GM10248 (cell line): Measurements from ENCODE around the gene MAD1L1.

Source experiments
- CTCF ChIA-PET: fragments of 300-600 bp; sonication (Branson Sonifier 250); formaldehyde crosslinking; extraction: SDS; loops from one replicate; lab custom pipeline; 2021; ENCODE audit warnings: antibody characterized with exemption; lab: Yijun Ruan, JAX
- POLR2A ChIA-PET: fragments of 350-650 bp; sonication (Branson Sonifier 250); formaldehyde crosslinking; extraction: SDS; loops from one replicate; lab custom pipeline; 2020; ENCODE audit warnings: antibody characterized with exemption; lab: Yijun Ruan, JAX
- DNase-seq: peaks from one replicate; pipeline ENCODE4 v3.0.0; 2012; ENCODE audit errors: extremely low spot score
- CTCF ChIP-seq: IDR thresholded peaks from 2 replicates; pipeline ENCODE4 v1.5.1; 2012; ENCODE audit warnings: mild to moderate bottlenecking, low read depth; ENCODE audit errors: extremely low read depth, missing control alignments, control extremely low read depth

MAD1L1 gene

GRCh38 chr7:2084331-2084730 lies 148.4 kb downstream of the MAD1L1 start:
- ChIA-PET CTCF (no interaction called here), POLR2A (no interaction called here)
- TF ChIP-seq CTCF = no peak
- DNase-seq = no peak

GRCh38 chr7:2083362-2083761 lies 149.4 kb downstream of the MAD1L1 start:
- ChIA-PET POLR2A (no interaction called here), CTCF (interaction anchor here (1.4 kb wide), 1 partner anchor 62 kb away, joined by 3 read pairs; no protein-coding TSS in a partner anchor)
- no peak for DNase-seq
- TF ChIP-seq CTCF = no peak

- ChIA-PET POLR2A (no interaction called here), CTCF (interaction anchor here (1.3 to 1.4 kb wide), 2 partner anchors 10 to 63 kb away, joined by 3 to 7 read pairs; no protein-coding TSS in a partner anchor)
- DNase-seq = no peak
- TF ChIP-seq CTCF = no peak
Measured at GRCh38 chr7:2082139-2082998, 150.4 kb downstream of the MAD1L1 start.

GRCh38 chr7:2081526-2082135 lies 151.1 kb downstream of the MAD1L1 start:
- POLR2A ChIA-PET = no interaction called here
- CTCF ChIA-PET = interaction anchor here (1.3 kb wide), 1 partner anchor 9 kb away, joined by 7 read pairs; no protein-coding TSS in a partner anchor

GRCh38 chr7:2080477-2080876 lies 152.3 kb downstream of the MAD1L1 start:
- ChIA-PET POLR2A (no interaction called here), CTCF (no interaction called here)
- DNase-seq = no peak
- no peak for TF ChIP-seq CTCF

More at GRCh38 chr7:2081526-2082135, 151.1 kb downstream of the MAD1L1 start:
- TF ChIP-seq CTCF = no peak
- no peak for DNase-seq

GRCh38 chr7:2080060-2080387 lies 152.7 kb downstream of the MAD1L1 start:
- no peak for DNase-seq
- ChIA-PET POLR2A (no interaction called here), CTCF (no interaction called here)
- TF ChIP-seq CTCF = no peak
